Stimulated activated CD8-positive, alpha-beta memory T cell treated with anti-CD3 and anti-CD28 coated beads, Interleukin-12 subunit alpha, Interleukin-12 subunit beta, amount 100 ng/mL, for 24 hours (primary cell): Measurements from ENCODE around the gene ENKUR.
"Not testable (repeated sequence)": the region's sequence is repeated elsewhere in the genome, so short reads cannot be mapped to it uniquely, and the experiment has no call there.

Experiments used
- DNase-seq: peaks from one replicate; pipeline ENCODE4 v3.0.0-alpha.2; 2020; ENCODE audit errors: extremely low read depth

ENKUR gene

GRCh38 chr10:25023278-25023677 lies 7.3 kb upstream of the ENKUR start:
- DNase-seq: no peak

- no peak for DNase-seq
Observed at GRCh38 chr10:25018703-25019102, 2.7 kb upstream of the ENKUR start.

GRCh38 chr10:25017661-25018060 lies 1.7 kb upstream of the ENKUR start:
- no peak for DNase-seq

DNA sequence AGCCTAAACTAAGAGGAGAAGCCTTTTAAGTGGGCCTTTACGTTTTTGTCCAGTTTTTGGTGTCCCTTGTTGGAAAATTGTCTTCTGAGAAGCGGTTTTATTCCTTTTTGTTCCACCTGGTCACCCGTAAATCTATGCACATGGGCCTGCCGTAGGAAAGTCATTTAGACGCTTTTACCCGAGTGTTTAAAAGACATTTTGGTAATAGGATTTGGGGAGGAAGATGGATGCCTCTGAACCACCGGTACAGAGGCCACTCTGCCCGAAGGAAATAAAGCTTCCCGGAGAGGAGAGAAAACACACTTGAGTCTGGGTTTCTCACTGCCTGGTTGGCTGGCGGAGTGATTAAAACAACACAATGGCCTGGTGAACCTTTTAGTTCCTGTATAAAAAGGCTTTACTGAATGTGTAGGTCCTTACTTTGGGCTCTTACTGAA lies 1.2 kb upstream of the ENKUR start:
- no peak for DNase-seq

GRCh38 chr10:25016376-25017153 lies 607 bp upstream of the ENKUR start, which contains the start of gene THNSL1:
Gene THNSL1, plus strand, starts transcription at chr10:25016612. Its CDS starts 6,612 bp downstream, at chr10:25023224.
- peak; percentile 95 for DNase-seq

- DNase-seq: no peak
Observed at GRCh38 chr10:25014579-25014978, 1.4 kb downstream of the ENKUR start.

- not testable (repeated sequence) for DNase-seq
Observed at GRCh38 chr10:25011591-25011990, 4.4 kb downstream of the ENKUR start.

GRCh38 chr10:24998044-24998443 lies 17.9 kb downstream of the ENKUR start:
- DNase-seq: no peak

DNA sequence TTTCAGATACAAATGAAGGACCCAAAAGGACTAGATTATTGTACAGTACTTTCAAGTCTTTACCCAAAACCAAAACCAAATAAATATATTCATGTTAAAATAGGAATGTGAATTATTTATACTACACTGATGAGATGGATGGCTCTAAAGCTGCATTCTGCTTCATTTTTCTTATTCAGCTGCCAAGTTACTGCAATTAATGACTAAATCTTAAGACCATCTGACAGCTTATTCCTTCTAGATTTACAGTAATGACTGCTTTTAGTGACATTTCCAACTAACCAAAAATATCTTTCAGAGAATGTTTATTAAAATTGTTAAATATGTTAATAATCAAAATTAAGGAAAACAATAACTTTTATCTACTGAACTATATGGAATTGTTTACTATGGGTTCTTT lies 20.9 kb downstream of the ENKUR start:
- no peak for DNase-seq

DNA sequence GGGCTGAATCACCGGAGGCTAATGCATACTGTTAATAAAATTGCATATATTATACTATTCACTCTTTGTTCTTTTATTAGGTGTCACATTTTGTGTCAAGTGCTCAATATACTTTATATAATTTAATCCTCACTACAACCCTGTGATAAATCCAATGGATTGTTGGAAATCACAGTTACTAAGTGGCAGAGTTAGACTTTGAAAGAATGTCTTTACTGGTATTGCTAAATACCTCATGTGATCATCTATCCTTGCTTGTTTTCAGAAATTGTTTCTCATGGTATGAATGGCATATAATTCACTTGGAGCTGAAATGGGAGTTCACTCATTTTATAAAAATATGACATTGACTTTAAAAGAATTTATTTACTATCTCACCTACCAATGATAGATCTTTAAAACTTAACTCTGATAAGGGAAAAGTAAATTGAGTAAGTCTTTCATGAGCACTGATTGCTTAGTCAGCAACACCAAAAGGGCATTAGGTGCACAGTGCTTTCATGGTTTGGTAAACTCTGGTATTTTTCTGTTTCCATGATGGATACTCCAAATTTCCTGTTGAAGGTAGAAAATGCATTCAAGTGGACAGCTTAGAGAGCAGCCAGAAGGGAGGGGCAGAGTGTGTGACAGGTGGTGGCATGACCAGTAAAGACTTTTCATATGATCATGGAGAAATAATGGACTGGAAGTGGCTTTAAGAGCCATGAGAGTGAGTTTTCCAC lies 22.6 kb downstream of the ENKUR start:
- no peak for DNase-seq

DNA sequence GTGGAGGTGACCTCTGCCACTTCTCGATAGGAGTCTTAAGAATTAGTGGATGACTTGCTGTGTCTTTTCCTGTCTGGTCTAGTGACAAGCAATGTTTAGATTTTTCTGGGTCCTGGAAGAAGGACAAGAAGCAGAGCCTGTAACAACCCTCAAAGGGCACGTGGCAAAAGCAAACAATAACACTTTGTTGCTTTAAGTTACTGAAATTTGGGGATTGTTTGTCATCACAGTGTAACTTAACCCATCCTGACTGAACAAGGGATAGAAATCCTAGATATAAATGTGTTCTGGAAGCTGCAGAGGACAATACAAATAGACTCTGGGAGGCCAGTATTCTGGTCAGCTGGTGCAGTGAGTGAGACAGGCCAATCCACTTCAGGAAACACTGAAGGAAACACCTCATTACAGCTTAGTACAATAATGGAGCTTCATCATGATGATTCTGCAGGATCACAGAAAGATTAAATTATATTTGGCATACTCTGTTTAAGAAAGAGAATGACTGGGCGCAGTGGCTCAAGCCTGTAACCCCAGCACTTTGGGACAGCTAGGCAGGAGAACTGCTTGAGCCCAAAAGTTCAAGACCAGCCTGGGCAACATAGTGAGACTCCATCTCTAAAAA lies 23.3 kb downstream of the ENKUR start:
- DNase-seq: no peak

DNA sequence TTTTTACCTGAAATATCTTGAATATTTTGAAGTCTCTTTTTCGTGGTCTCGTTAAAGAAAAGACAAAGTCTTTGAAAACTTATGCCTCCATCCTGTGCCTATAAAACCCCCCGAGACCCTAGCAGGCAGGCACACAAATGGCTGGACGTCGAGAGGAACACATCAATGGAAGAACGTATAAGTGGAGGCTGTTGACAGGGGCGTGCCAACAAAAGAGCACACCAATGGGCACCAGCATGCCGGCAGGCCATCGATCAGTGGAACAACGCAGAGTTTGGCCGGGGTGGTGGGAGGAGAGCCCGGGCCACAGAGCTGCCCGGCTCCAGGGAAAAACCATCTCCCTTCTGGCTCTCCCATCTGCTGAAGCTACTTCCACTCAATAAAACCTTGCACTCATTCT lies 24.7 kb downstream of the ENKUR start:
- no peak for DNase-seq

GRCh38 chr10:24989867-24990266 lies 26.1 kb downstream of the ENKUR start:
- DNase-seq: no peak

GRCh38 chr10:24988831-24989640 lies 26.9 kb downstream of the ENKUR start:
- DNase-seq: no peak

DNA sequence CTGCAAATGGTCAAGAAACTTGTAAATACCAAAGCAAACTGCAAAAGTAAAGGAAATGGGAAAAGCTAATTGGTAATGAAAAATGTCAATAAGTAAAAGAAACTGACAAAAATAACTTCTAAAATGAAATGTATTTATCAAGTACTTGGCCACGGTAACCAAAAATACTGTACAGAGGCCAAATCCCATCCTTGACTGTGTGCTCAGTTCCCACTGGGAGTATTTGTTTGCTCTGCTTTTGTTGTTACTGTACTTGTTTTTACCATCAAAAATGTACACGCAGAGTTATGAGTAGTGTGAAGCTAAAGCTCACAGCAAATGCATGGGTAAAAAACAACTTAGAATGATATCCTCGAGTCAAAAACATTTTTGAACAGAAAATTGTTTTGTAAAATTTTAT lies 31.1 kb downstream of the ENKUR start:
- no peak for DNase-seq

GRCh38 chr10:24983946-24984345 lies 32.0 kb downstream of the ENKUR start:
- DNase-seq: no peak

DNA sequence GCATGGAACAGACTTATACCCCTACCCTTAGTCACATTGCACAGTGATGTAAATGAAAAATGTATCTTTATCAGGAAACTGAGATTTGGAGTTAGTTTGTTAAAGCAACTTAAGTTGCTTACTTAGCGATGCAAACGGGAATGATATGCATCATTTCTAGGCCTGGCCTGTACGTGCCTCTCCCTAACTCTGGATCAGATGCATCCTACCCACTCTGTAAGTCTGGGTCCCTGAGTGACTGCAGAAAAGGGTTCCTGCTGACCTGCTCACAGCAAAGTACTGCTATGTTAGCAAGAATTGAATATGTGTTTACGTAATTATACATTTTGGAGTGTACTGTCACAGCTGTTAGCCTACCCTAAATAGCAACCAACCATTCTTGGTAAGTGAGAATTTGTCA lies 32.8 kb downstream of the ENKUR start:
- DNase-seq: no peak

DNA sequence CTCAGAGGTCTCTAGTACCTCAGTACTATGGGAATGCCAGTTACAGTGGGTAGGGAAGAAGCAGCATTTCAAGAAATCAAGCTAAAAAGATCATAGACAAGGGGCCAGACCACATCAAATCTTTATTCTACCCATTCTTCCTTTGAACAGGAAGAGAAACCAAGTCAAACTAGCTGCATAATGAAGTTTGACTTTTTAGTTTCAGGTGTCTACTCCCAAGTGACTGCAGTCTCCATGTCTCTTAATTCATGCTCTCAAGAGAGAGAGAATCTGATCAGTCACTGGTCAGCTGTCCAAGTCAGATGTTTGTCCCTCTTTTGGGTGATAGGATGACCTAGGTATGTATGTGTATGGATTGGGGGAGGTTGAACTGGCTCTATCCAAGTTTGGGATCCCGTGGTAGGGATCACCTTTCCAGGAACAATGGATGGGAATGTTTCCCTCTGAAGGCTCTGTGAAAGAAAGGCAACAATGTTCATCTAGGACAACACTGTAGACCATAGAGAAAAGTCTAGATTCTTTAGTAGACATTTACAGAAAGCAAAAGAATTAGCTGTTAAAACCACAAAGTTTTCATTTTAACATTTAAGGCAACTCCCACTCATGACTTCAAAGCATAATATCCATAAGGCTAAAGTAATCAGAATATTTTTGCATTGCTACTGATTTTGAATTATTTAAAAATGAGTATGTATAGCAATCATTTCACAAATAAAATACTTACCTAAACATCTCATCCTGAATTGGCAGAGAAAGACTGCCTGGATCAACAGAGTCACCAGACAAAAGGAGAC lies 33.4 kb downstream of the ENKUR start:
- no peak for DNase-seq

- DNase-seq: no peak
Observed at GRCh38 chr10:24981161-24981710, 34.7 kb downstream of the ENKUR start.

GRCh38 chr10:24979685-24980084 lies 36.3 kb downstream of the ENKUR start:
- no peak for DNase-seq

- no peak for DNase-seq
Observed at GRCh38 chr10:24974976-24975375, 41.0 kb downstream of the ENKUR start.
